HG02571 (cell line): ENCODE data around the gene CALM1.
A peak's percentile ranks its signal among the peaks of the same experiment; 100 is the strongest.

Experiments used
- ATAC-seq: cut with Tn5 transposase; IDR thresholded peaks from one replicate; pipeline ENCODE4 v1.9.1; 2021; ENCODE audit warnings: mild to moderate bottlenecking, moderate library complexity; ENCODE audit not compliant: unreplicated experiment

CALM1 gene

DNA sequence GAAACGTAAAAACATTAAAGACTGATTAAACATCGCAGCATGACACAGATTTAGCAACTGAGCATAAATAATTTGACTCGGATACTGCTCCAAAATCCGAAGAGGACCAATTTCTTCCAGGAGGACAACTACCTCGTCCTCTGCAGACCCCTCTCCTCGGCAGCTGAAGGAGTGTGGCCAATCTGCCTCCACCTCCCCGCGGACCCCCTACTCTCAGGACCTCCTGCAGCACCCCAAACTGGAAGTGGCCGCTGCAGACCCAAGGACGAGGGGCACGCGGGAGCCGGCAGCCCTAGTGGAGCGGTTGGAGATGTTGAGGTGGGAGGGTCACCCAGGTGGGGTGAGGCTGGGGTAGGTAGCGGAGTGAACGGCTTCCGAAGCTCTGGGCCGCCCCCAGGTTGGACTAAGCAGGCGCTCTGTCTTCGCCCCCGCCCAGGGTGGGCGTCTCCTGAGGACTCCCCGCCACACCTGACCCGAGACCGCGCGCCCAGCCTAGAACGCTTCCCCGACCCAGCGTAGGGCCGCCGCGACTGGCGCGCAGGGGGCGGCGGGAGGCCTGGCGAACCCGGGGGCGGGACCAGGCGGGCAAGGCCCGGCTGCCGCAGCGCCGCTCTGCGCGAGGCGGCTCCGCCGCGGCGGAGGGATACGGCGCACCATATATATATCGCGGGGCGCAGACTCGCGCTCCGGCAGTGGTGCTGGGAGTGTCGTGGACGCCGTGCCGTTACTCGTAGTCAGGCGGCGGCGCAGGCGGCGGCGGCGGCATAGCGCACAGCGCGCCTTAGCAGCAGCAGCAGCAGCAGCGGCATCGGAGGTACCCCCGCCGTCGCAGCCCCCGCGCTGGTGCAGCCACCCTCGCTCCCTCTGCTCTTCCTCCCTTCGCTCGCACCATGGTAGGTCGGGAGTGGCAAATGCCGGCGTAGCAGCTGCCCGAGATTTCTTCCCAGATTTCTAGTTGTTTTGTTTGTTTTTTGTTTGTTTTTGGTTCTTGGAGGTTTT is at the start of gene CALM1:
TSS of gene CALM1 (plus strand) at position 689 of the 999 bp plus-strand sequence. CDS start at position 891, 202 bp downstream.
- ATAC-seq, result peak; percentile 62

DNA sequence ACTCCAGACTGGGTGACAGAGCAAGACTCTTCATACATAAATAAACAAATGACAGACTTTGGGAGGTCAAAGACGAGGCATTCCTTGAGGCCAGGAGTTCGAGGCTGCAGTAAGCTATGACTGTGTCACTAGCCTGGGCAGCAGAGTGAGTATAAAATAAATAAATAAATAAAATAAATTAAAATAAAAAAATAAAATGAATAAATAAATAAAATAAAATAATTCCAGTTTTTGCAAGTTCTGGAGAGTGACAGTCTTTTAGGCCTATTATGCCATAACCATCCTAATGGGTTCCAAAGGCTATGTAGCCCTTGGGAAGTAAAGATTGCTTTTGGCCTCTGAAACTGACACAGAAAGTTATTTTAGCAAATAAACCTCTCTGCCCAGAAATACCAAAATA is 48.6 kb upstream of the CALM1 start:
- ATAC-seq, result no peak

DNA sequence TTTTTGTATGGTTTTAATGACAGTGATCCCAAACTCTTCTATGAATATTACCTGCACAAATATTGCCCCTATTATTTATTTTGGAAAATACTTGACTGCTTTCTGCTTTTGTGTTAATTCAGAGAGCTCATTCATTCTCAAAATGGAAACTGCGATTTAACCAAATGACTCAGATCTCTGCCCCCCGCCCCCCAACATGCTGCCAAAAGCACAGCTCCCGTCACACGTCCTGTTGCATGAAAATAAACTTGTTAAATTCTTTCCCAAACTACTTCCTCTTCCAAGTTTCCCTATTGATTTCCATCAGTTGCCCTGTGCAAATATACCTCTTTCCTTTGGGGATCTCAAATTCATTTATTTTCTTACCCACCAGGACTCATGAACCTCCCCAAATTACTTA is 47.1 kb upstream of the CALM1 start:
- ATAC-seq, result no peak

GRCh38 chr14:90354551-90355298 is 42.1 kb upstream of the CALM1 start:
- ATAC-seq, result no peak

GRCh38 chr14:90355540-90356518 is 41.0 kb upstream of the CALM1 start:
- no peak for ATAC-seq

- ATAC-seq, result no peak
These were observed 39.9 kb upstream of the CALM1 start for GRCh38 chr14:90356925-90357324.

DNA sequence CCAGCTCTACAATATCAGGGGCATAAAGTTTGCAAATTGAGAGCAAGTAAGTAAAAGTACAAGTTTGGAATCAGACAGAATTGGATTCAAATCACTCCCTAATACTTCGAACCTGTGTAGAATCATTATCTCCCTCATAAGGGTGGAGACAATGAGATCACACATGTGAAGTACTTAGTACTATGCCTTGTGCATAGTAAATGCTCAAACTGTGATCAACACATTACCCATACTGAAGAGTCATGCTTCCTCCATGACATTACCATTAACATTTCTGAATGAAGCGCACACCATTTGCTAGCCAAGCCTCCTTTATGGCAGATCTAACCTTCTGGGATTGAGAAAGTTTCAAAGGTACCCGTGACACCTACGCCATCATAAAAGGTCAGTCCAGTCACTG is 38.5 kb upstream of the CALM1 start:
- no peak for ATAC-seq

DNA sequence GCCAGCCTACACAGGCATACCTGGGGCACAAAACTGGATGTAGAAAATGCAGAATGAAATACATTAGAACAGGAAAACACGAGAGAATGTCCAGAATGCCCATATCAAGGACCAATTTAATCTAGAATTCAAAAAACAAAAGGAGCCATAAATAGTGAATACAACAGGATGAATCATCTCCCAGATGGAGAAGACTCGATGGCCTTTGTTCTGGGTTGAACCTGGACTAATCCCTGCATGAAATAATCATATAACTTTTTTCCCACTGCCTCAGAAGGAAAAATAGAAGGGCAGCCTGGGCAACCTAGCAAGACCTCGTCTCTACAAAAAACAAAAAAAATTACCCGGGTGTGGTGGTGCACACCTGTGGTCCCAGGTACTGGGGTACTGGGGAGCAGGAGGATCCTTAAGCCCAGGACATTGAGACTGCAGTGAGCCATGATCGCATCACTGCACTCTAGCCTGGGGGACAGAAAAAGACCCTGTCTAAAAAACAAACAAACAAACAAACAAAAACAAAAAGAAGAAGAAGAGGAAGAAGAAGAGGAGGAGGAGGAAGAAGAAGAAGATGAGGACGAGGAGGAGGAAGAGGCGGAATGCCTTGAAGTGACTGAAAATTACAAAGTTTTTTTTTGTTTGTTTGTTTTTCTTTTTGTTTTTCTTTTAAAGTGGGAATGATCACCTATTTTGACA is 34.8 kb upstream of the CALM1 start:
- ATAC-seq, result no peak

DNA sequence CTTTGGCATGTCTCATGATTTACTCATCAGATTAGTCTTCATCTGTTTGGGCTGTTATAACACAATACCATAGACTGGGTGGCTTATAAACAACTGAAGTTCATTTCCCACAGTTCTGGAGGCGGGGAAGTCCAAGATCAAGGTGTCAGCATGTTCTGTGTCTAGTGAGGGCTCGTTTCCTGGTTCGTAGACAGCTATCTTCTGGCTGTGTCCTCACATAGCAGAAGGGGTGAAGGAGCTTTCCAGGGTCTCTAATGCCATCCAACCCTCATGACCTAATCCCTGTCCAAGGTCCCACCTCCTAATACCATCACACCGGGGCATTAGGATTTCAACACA is 34.3 kb upstream of the CALM1 start:
- no peak for ATAC-seq

DNA sequence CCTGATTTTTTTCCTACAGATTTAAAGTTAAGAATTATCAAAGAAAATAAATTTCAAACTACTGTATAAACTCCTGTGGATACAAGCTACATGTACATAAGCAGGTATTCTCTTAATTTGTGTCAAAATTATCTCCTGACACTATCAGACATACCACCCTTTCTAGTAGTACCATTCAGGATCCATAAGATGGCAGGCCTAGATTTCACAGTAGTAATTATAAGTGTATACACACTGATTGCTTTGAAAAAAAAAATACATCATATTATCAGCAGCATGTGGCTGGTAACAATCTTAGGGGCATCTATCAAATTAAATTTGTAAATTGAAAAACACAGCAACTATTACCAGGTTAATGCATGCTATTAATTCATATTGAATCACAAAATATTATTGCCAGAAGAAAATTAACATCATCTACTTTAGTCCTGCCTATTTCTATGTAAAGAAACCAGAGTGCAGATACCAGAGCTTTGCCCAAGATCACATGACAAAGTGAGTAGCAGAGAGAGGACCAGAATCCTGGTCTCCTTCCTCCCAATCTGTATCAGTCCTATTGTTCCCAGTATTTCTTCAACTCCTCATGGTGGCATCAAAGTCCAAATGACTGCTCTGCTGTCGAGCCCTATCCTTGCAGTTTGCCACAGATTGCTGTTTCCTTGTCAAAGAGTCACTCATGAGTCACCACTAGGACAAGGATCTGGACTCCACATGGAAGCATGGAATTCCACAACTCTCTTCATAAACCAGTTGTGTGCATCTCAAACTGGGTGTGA is 27.7 kb upstream of the CALM1 start:
- ATAC-seq, result no peak

DNA sequence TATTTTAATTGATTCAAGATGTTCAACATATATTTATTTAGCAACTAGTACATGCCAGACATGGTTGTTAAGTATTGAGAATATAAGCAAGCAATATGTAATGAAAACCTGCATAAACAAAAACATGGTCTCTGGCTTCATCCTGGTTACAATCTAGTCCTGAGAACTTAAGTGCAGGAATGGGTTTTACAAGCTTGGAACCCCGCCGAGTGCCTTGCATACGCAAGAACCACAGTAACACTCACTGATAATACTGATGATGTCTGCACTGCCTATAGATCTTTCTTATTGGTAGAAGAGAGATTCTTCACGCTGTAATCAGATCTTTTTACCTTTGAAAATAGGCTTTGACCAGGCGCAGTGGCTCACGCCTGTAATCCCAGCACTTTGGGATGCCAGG is 22.9 kb upstream of the CALM1 start:
- ATAC-seq, result no peak

GRCh38 chr14:90374813-90375212 is 22.0 kb upstream of the CALM1 start:
- no peak for ATAC-seq

- ATAC-seq, result no peak
These were observed 20.9 kb upstream of the CALM1 start for GRCh38 chr14:90375934-90376333.

- ATAC-seq, result no peak
These were observed 18.6 kb upstream of the CALM1 start for GRCh38 chr14:90378249-90378648.

GRCh38 chr14:90379106-90379505 is 17.7 kb upstream of the CALM1 start:
- ATAC-seq, result no peak

DNA sequence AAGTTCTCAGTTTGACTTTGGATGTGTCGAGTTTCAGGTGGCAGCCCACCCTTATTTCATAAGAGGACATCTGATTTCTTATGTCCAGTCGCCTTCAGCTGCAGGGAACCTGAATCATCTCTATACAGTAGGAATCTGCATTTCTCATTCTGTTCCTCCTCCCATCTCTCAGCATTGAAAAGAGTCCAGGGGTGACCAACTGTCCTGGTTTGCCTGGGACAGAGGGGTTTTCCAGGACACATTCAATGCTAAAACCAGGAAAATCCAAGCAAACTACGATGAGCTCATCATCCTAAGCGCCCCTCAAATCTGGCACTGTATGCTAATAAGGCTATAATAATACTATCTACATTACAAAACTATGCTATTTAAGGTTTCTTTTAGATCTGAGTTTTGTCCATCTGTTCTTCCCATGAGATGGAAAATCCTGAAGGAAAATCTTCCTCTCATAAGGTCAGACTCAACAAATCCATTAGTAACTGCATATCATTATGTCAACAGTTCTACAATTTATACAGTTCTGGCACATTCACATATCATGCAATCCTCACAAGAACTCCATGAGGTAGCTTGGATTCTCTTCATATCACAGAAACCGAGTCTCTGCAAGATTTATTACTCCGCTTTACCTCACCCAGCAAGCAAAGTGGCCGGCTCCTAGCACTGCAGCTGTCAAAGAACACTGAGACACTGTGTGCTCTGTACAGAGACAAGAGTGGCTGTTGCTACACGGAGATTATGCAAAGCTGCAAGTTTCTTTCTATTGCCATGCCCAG is 15.6 kb upstream of the CALM1 start:
- no peak for ATAC-seq

DNA sequence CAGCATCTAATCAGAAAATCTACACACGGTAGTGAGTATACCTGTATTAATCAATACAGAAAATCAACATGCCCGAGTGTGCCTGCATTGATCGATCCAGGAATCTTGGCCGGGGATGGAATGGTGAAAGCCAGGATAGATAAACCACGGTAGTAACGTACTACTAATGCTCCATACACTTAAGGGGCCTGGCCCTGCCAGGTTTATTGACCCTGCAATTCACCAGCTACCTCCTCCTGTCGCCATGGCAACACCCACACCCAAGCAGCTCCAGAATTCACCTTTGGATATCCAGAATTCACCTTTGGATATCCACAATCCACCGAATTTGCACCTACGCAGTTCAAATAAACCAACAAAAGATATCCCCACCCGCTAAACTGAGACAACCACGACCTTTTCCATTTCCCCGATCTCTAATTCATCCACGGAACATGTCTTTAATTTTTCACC is 14.8 kb upstream of the CALM1 start:
- ATAC-seq, result no peak

- peak; percentile 18 for ATAC-seq
These were observed 14.2 kb upstream of the CALM1 start for GRCh38 chr14:90382491-90383125.
